Body of pancreas (tissue), 4 donors: Measurements from ENCODE around the gene ZNF521.

ENCODE experiments used
- POLR2A ChIP-seq, 3 donors: fragments of 450-650 bp; IDR thresholded peaks; one replicate each; pipeline ENCODE4 v1.6.1; 2016; ENCODE audit warnings: antibody characterized with exemption in 3 of 3, mild to moderate bottlenecking in 2 of 3
- TF ChIP-seq, protein P1 (sequence below), 7 experiments: fragments of 450-650 bp in 4 of 7; fragments of 200-600 bp in 3 of 7; sonication (generic) in 3 of 7; IDR thresholded peaks; one replicate each; pipeline ENCODE4 v1.5.1; 2016 to 2019; ENCODE audit warnings: antibody characterized with exemption in 7 of 7

DNA sequence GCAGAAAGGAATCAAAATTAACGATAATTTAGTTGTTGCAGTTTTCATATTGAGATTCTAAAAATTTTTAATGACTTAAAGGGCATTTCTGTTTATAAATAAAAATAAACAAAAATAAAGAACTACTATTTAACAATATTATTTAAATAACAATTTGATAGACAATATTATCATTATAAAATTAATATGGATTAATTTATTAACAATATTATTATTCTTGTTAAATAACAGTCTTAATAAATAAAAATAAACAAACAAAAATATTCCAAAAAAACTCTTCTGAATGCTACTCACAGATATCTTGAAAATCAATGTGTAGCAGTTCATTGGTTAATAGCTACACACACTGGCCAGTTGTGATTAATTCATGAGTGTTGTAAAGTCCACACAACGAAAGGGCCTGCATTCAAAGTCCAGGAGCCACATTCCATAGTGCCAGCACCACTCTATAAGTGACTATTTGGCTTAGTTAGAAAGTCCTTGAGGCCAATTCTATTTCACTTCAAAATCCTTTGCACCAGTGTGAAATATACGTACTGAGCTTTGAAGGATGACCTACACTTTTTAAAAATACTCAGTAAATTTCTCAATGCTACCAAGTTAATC lies 117.1 kb downstream of the ZNF521 start:
- TF ChIP-seq, protein P1, sequence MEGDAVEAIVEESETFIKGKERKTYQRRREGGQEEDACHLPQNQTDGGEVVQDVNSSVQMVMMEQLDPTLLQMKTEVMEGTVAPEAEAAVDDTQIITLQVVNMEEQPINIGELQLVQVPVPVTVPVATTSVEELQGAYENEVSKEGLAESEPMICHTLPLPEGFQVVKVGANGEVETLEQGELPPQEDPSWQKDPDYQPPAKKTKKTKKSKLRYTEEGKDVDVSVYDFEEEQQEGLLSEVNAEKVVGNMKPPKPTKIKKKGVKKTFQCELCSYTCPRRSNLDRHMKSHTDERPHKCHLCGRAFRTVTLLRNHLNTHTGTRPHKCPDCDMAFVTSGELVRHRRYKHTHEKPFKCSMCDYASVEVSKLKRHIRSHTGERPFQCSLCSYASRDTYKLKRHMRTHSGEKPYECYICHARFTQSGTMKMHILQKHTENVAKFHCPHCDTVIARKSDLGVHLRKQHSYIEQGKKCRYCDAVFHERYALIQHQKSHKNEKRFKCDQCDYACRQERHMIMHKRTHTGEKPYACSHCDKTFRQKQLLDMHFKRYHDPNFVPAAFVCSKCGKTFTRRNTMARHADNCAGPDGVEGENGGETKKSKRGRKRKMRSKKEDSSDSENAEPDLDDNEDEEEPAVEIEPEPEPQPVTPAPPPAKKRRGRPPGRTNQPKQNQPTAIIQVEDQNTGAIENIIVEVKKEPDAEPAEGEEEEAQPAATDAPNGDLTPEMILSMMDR (IDR thresholded peaks at IDR 0.05): no peak
- no peak for TF ChIP-seq POLR2A (IDR thresholded peaks at IDR 0.05)
